Stimulated activated naive CD4-positive, alpha-beta T cell (primary cell): ENCODE data around the gene PAPOLG.
"Not testable (repeated sequence)": the region's sequence is repeated elsewhere in the genome, so short reads cannot be mapped to it uniquely, and the experiment has no call there.

Experiments used
- DNase-seq, 6 experiments: peaks; one replicate each; lab custom pipeline; 2025; lab: John Stamatoyannopoulos, UW

The PAPOLG gene

GRCh38 chr2:60822987-60823386 is 66.9 kb downstream of the PAPOLG start:
- DNase-seq = no peak

DNA sequence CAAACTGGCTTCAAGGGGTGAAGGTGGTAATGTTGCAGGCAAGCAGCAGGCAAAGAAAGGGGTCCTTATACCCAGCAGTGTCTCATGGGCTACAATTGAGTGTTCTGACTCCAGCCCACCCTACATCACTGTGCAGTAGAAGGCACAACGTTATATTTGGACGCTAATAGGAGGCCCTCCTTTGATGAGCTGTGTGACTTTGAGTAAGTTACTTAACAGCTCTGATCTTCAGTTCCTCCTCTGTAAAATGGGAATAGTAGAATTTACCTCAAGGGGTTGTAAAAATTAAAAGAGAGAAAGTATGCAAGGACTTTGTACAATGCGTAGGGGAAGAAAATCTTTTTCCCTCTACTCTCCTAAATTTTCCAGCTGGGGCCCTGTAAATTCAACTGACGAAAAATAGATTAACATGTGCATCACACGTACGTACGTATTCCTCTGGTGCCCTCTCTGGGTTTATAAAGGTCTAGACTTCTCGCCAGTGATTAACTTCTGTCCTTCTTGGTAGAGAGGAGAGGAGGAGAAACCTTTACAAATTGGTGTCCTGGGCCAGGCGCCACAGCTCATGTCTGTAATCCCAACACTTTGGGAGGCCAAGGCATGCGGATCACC is 67.7 kb downstream of the PAPOLG start:
- no peak for DNase-seq

DNA sequence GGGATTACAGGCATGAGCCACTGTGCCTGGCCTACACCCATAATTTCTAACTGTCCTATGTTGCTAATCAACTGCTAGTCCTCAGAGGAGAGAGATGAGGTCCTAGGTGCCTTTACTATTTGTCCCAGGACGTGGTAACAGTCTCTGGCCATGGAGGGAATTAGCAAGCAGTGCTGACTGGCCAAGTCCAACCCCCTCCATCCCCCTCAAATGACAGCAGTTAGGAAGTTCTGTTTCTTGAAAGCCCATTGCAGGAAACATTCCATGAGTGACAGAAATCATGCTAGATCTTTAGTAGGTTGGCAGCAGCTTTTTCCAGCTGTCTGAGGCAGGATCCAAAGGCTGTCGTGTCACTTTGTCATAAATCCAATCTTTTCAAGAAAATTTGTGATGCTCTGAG is 69.6 kb downstream of the PAPOLG start:
- DNase-seq = no peak

GRCh38 chr2:60826111-60826510 is 70.0 kb downstream of the PAPOLG start:
- DNase-seq = no peak

DNA sequence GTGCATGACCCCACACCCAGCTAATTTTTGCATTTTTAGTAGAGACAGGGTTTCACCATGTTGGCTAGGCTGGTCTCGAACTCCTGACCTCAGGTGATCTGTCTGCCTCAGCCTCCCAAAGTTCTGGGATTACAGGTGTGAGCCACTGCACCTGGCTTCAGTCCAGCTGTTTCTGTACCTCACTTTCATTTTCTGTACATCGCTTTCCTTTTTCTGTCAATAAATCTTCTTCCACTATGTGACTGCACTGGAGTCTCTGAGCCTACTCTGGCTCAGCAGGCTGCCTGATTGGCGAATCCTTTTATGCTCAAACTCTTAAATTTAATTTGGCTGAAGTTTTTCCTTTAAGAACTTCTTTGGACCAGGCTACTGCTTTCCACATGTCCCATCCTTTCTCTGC is 70.8 kb downstream of the PAPOLG start:
- not testable (repeated sequence) for DNase-seq

- DNase-seq = no peak
These were observed 71.3 kb downstream of the PAPOLG start for GRCh38 chr2:60827369-60827768.

- DNase-seq = no peak
These were observed 74.9 kb downstream of the PAPOLG start for GRCh38 chr2:60830991-60831390.

DNA sequence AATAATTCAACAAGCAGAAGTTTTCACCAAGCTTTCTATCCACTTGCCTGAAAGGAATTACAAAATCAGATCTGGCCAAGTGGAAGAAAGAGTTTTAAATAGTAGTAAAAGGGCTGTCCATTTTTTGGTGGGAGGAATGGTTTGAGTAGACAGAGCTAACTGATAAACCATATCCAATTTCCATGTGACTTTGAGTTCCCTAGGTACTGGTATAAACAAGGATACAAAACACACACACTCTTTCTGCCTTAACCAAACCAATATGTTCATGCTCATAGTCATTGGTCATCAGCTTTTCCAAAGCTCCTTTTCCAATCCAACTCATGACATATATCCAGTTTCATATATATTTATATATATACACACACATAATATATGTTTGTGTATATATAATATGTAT is 75.9 kb downstream of the PAPOLG start:
- no peak for DNase-seq

DNA sequence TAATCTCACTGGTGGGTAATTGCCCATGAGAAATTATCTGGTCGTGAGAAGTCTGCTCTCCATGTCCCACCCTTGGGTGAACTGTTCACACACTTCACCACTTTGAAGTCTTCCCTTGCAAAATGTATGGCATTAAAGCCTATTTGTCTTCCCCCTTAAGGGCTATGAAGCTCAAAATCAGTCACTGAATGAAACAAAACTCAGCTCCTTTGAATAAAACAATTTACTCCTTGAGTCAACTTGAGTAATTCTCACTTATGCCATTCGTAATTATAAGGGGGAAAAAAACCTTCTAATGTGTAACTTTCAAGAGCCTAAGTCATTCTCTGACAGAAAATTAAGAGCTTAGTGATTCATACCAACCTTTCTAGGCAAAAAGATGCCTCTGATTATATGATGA is 76.6 kb downstream of the PAPOLG start:
- DNase-seq = no peak

- DNase-seq = no peak
These were observed 78.2 kb downstream of the PAPOLG start for GRCh38 chr2:60834270-60834717.

DNA sequence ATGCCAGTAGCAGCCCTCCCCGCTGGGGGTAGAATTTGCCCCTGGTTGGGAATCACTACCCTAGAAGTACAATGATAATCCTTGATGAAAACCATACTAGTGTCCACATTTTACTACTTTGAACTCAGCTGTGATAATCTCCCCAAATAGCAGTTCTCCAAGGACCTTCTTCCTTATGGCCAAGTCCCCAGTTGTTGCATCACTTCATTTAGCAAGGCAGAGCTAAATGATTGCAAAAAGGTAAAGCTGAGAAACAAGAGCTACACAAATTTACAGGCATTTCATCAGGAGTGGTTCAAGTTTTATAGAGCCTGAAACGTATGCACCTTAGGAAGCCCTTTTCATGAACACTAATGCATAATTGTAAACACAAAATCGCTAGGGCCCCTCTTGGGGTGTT is 80.4 kb downstream of the PAPOLG start:
- no peak for DNase-seq

GRCh38 chr2:60837123-60837522 is 81.1 kb downstream of the PAPOLG start:
- no peak for DNase-seq

GRCh38 chr2:60838481-60838880 is 82.4 kb downstream of the PAPOLG start:
- DNase-seq = no peak

DNA sequence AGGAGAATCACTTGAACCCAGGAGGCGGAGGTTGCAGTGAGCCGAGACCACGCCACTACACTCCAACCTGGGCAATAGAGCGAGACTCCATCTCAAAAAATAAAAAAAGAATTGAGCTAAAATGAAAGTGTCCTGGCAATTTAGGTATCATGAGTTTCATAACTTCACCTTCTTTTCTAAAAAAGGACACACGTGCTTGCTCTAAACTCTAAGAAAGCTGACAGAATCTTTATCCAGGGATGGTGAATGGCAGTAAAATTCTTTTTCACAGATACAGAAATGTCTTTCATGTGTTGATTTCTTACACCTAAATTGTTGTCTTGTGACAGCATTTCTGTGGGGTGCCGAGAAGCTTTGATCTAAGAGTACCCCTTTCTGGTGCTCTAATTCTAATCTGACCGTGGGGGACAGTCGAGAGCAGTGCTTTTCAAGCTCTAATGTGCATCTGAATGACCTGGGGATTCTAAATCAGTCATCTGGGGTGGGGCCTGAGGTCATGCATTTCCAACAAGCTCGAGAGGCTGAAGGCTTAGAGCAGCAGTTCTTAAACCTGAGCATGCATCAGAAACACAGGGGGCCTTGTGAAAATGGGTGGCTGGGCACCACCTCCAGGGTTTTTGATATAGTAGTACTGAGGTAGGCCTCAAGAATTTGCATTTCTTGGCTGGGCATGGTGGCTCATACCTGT is 83.2 kb downstream of the PAPOLG start:
- DNase-seq = no peak

- peak in 2 of 6 experiments; percentile 11 to 17 for DNase-seq
These were observed 84.8 kb downstream of the PAPOLG start for GRCh38 chr2:60840880-60841279.

DNA sequence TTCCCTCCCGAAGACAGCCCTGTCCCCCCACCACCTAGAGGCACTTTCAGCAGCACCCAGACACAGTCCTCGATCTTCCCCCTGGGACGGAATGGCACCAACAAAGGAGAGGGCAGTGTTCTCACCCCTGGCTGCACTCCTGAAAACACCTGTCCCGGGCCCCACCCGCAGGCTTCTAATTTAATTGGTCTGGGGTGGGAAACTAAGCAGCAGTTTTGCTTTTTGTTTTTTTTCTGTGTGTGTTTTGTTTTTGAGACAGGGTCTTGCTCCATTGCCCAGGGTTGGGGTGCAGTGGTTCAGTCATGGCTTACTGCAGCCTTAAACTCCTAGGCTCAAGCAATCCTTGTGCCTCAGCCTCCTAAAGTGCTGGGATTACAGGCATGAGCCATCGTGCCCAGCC is 86.9 kb downstream of the PAPOLG start:
- DNase-seq = no peak

DNA sequence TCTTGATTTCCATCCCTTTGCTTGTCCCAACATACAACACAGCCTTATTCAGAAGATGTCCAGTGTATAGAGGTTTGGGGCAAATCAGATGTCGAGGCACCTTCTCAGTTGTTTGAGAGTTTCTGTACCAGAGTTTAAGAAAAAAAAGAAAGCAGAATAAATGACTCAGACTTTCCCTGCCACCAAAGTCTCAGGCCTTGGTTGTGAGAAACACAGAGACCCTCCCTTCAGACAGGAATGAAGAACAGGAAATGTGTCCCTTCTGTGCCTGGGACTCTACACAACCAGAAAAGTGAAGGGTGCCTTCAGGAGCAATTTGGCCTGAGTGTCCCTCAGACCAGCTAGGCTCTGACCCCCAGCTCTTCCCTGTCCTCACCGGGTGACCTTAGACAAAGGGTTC is 88.0 kb downstream of the PAPOLG start:
- DNase-seq = no peak

GRCh38 chr2:60847854-60848253 is 91.8 kb downstream of the PAPOLG start:
- DNase-seq = no peak
